GM19351 (cell line): ENCODE data around the gene SUMF1.

Experiments
- ATAC-seq: cut with Tn5 transposase; IDR thresholded peaks from one replicate; pipeline ENCODE4 v1.9.1; 2021; ENCODE audit warnings: mild to moderate bottlenecking, moderate library complexity; ENCODE audit not compliant: unreplicated experiment

The SUMF1 gene

GRCh38 chr3:4466741-4467521 lies at the start of gene SUMF1:
TSS of gene SUMF1 (minus strand) at chr3:4467269. CDS start at chr3:4467245, 24 bp downstream.
- peak; percentile 99 for ATAC-seq

- no peak for ATAC-seq
These were observed 49.0 kb upstream of the SUMF1 start for GRCh38 chr3:4515916-4516579.

- no peak for ATAC-seq
These were observed 47.8 kb upstream of the SUMF1 start for GRCh38 chr3:4514916-4515315.

GRCh38 chr3:4514321-4514720 lies 47.3 kb upstream of the SUMF1 start:
- ATAC-seq, result no peak

- no peak for ATAC-seq
These were observed 46.0 kb upstream of the SUMF1 start for GRCh38 chr3:4512895-4513616.

DNA sequence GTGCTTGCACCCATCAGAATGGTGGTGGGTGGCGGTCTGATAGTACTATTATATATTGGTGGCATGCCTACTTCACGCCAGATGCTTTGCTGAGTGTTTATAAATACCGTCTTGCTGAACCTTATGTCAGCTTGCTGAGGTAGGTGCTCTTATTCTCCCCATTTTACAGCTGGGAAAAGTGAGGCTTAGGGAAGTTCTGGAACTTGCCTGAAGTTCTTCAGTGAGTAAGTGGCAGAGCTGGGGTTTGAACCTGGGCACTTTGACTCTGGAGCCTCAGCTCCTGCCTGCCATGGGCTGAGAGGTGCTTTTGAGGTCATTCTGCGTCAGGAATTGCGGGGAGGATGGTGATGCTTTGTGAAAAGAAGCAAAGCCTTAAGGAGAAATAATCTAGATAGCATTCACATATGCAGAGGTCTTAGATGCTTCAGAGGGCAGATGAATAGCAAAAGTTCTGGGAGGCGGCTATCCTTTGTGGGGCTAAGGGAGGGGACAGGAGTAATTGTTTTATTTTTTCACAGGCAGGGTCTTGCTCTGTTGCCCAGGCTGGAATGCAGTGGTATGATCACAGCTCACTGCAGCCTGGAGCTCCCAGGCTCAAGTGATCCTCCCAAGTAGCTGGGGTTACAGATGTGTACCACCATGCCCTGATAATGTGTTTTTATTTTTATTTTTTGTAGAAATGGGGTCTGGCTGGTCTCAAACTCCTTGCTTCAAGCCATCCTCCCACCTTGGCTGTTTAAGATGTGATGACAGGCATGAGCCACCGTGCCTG lies 44.6 kb upstream of the SUMF1 start:
- no peak for ATAC-seq

- ATAC-seq, result no peak
These were observed 43.1 kb upstream of the SUMF1 start for GRCh38 chr3:4509983-4510755.

- ATAC-seq, result no peak
These were observed 42.0 kb upstream of the SUMF1 start for GRCh38 chr3:4509043-4509442.

DNA sequence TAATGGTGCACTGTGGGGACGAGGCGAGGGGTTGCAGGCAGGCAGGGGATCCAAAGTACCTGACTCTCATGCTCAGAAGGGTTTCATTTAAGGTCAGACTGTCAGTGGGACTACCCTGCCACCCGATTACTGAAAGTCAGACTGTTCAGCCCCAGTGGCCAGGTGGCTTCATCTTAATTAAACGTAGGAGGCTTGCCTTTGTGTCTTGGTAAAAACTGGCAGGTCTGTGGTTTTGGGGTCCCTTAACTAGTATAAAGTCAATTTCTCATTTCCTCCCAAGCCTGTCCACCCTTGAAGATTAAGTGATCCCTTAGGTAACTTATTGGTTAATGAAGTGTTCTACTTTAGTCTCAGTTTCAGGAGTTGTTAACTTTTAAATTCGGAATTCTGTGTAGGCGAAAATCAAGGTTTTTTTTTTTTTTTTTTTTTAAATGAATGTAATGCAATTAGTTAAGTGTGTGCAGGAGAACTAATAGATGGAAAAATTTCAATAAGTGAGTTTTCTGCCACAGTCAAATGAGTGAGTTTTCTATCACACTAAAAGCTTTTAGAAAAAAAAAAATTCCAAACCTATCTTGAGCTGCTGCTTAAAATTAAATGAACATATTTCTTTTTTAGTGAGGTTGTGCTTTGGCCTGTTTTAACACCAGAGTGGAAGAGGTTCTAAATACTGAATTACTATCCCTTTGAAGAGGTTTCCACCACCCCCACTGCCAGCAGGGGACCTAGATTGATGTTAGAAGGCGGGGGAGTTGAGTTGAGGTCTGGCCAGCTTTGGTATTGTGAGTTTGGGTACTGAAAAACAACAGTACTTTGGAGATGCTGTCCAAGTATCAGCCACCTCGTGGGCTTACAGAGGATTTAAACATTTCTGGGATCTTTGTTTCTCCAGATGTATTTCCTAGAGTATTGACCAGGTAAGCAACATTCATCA lies 41.2 kb upstream of the SUMF1 start:
- ATAC-seq, result peak; percentile 61

GRCh38 chr3:4507024-4507596 lies 40.0 kb upstream of the SUMF1 start:
- ATAC-seq, result peak; percentile 24

DNA sequence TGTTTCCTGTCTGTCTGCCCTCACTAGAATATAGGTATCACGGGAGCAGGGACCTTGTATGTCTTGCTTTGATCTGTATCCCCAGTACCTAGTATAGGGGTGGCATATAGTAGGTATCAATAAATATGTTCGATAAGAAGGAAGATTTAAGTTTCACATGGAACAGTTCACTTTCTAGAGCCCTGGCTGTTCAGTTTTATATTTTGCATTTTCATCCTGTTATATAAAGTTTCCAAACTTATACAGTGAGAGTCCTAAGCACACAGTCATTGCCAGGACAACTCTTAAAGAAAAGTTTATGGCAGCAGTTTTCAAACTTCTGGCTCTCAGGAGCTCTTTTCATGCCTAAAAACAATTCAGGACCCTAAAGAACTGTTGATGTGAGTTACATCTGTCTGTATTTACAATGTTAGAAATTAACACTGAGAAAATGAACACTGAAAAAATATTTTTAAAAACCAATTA lies 39.5 kb upstream of the SUMF1 start:
- no peak for ATAC-seq

GRCh38 chr3:4505688-4506558 lies 38.9 kb upstream of the SUMF1 start:
- ATAC-seq, result no peak

- ATAC-seq, result no peak
These were observed 37.5 kb upstream of the SUMF1 start for GRCh38 chr3:4504340-4505261.

DNA sequence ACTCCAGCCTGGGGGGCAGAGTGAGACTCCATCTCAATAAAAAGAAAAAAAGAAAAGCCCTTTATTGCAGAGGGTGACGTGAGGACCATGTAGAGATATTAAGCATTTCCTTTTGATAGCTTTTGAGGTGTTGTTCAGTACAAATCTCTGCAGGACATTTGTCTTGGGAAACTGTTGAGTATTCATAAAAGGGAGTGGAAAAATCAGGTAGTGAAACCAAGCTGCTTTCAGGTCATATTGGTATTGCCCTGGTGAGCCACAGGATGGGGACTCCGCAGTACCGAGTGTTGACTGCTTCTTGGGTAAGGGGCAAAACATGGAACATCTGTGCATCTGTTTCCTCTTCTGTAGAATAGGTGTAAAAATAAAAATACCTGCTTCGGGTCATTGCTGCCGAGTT lies 36.0 kb upstream of the SUMF1 start:
- peak; percentile 51 for ATAC-seq

GRCh38 chr3:4501927-4502326 lies 34.9 kb upstream of the SUMF1 start:
- no peak for ATAC-seq

DNA sequence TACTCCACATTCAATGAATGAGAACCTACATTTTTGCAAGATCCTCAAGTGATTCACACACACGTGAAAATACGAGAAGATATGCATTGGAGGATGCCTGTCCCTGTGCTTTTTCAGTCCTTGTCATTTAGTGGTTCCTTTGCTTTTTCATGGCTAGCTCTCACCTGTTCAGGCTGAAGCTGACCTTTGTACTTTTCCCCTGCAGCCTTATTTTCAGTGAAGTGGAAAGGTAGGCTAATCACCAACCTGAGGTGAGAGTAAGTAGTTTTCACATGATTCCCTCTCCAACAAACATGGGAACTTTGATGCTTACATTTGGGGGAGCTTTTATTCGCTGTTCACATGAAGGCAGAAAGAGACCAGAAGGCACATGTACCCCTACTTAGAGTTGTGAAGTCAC lies 34.4 kb upstream of the SUMF1 start:
- ATAC-seq, result no peak

DNA sequence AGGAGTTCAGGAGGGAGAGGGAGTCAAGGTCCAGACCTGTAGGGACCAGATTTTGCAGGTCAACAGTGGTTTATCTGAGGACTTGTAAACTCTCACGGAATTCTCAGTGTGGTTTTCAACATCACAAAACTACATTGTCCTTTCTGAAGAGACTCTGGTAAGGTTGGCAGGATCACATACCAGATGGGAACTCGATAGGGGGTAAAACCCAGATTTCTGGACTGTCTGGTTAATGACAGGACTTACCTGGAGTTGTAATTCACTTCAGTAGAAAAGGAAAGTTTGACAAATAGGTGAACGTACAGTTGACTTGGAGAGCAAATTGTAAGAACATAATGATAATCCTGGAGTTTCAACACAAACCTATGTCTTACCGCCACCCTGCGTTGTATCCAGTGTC lies 31.4 kb upstream of the SUMF1 start:
- ATAC-seq, result no peak
